Keratinocyte (primary cell): ENCODE measurements around the gene CYP19A1. TPM values are rescaled to one million over a fixed set of nuclear protein-coding genes. Genes with fewer than 3 reads are reported as not detected.

Experiments used
- DNase-seq: peaks from one replicate; pipeline ENCODE4 v3.0.0-alpha.2; 2011; ENCODE audit warnings: low read depth, missing footprints, low spot score
- FAIRE-seq: peaks from 2 replicates; lab custom pipeline; 2011; peaks lifted over from hg19 to GRCh38; lab: Jason Lieb, UNC
- H2AFZ ChIP-seq: 2 replicates; pipeline ENCODE4 v1.6.0; 2012; ENCODE audit warnings: low read length, control low read depth, inconsistent platforms; ENCODE audit not compliant: control insufficient read depth
- H3K27ac ChIP-seq: 2 replicates; pipeline ENCODE4 v1.5.1; 2011; ENCODE audit warnings: low read length; ENCODE audit not compliant: control insufficient read depth, insufficient read depth
- H3K27me3 ChIP-seq: 3 replicates; pipeline ENCODE4 v1.6.0; 2011; ENCODE audit warnings: low read length; ENCODE audit not compliant: control insufficient read depth, insufficient read depth; ENCODE audit errors: extremely low read depth
- H3K36me3 ChIP-seq, 2 experiments: 2 replicates in 1 of 2; 3 replicates in 1 of 2; pipeline ENCODE4 v1.5.1; 2011; ENCODE audit warnings: low read length in 2 of 2, mild to moderate bottlenecking in 1 of 2; ENCODE audit not compliant: control insufficient read depth in 2 of 2, insufficient read depth in 2 of 2; ENCODE audit errors: extremely low read depth in 1 of 2
- H3K4me1 ChIP-seq: 3 replicates; pipeline ENCODE4 v1.5.1; 2011; ENCODE audit warnings: low read length; ENCODE audit not compliant: control insufficient read depth, insufficient read depth; ENCODE audit errors: extremely low read depth
- H3K4me2 ChIP-seq: 3 replicates; pipeline ENCODE4 v1.6.0; 2011; ENCODE audit warnings: low read depth, low read length; ENCODE audit not compliant: control insufficient read depth, insufficient read depth; ENCODE audit errors: extremely low read depth
- H3K4me3 ChIP-seq, 3 experiments: fragments of 200-600 bp in 1 of 3; sonication (generic) in 1 of 3; 2 replicates in 2 of 3; 3 replicates in 1 of 3; pipeline ENCODE4 v1.5.1; 2011 to 2016; ENCODE audit warnings: low read length in 3 of 3, mild to moderate bottlenecking in 3 of 3, control low read depth in 2 of 3, inconsistent platforms in 1 of 3, low read depth in 1 of 3, mixed read lengths in 1 of 3, mixed run types in 1 of 3, moderate library complexity in 1 of 3; ENCODE audit not compliant: control insufficient read depth in 2 of 3, insufficient read depth in 2 of 3; ENCODE audit errors: extremely low read depth in 1 of 3
- H3K79me2 ChIP-seq: 2 replicates; pipeline ENCODE4 v1.6.0; 2012; ENCODE audit warnings: low read length; ENCODE audit not compliant: control insufficient read depth, insufficient read depth
- H3K9ac ChIP-seq: 3 replicates; pipeline ENCODE4 v1.6.0; 2011; ENCODE audit warnings: low read length; ENCODE audit not compliant: control insufficient read depth, insufficient read depth; ENCODE audit errors: extremely low read depth
- H3K9me1 ChIP-seq: 3 replicates; pipeline ENCODE4 v1.6.0; 2011; ENCODE audit warnings: low read length; ENCODE audit not compliant: control insufficient read depth, insufficient read depth; ENCODE audit errors: extremely low read depth
- H3K9me3 ChIP-seq: 2 replicates; pipeline ENCODE4 v1.5.1; 2012; ENCODE audit warnings: low read depth, low read length; ENCODE audit not compliant: control insufficient read depth
- H4K20me1 ChIP-seq: 3 replicates; pipeline ENCODE4 v1.6.0; 2011; ENCODE audit warnings: low read length; ENCODE audit not compliant: control insufficient read depth, insufficient read depth; ENCODE audit errors: extremely low read depth
- CTCF ChIP-seq, 3 experiments: IDR thresholded peaks in 1 of 3; conservative IDR thresholded peaks in 1 of 3; optimal IDR thresholded peaks in 1 of 3; 2 replicates in 2 of 3; 3 replicates in 1 of 3; pipeline versions ENCODE3 to v1.5.1; 2011; ENCODE audit warnings: low read length in 3 of 3, mild to moderate bottlenecking in 3 of 3, moderate library complexity in 2 of 3, control low read depth in 1 of 3, inconsistent platforms in 1 of 3; ENCODE audit not compliant: insufficient read depth in 2 of 3; ENCODE audit errors: extremely low read depth in 1 of 3
- EZH2 ChIP-seq: IDR thresholded peaks from one replicate; pipeline ENCODE4 v1.6.1; 2012; ENCODE audit warnings: inconsistent platforms, mild to moderate bottlenecking, low read length, moderate library complexity
- dilution Hi-C: fragments of 300-500 bp; cut with MboI; formaldehyde crosslinking; loops from one replicate; pipeline ENCODE4 v1.7.0; 2020; ENCODE audit warnings: low sequenced_read_pairs; ENCODE audit not compliant: extremely low pct_ligation_motif_present
- polyA plus RNA-seq, 5 experiments: library from polyadenylated mRNA; depleted of rRNA in 3 of 5; stranded (reverse) in 3 of 5; stranded (forward) in 1 of 5; unstranded in 1 of 5; fragments of >200 nt; gene quantifications; 1 replicate in 1 of 5; 2 replicates in 3 of 5; 3 replicates in 1 of 5; pipeline versions ENCODE4 v1.2.1 to v1.2.3, GENCODE V29; 2011 to 2012; ENCODE audit warnings: missing spikeins in 2 of 5, low read depth in 1 of 5, low replicate concordance in 1 of 5

Gene CYP19A1
- polyA plus RNA-seq, 1 donor (not counting 4 experiments of a cell fraction or from before 2014, with no cell fraction given) = not detected

DNA sequence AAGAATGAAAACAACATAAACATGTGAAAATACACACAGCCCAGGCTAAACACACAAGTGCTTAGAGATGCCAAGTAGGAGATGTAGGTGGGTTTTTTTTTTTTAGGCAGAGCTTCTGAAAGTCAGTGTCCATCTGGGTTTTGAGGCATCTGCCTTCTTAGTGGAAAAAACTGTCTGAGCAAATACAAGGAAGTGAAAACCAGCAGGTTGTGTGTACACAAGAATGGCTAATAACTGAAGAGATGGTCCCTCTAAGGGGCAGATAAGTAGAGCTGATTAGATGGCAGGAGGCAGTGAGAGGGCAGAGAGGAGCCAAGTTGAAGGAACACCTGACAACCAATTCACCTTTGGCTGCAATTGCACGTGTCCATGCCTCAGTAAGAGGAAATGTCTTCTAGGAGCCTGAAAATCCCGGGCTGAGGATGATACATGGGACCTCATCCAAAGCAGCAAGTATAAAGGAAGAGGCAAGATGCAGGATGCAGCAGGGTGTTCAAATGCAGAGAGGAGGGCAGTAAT, 34.9 kb downstream of the CYP19A1 start:
- H3K36me3 ChIP-seq = no peaks in the 10 kb centered on the region
- DNase-seq = no peak
- dilution Hi-C loops = no loop called here
- no peaks in the 10 kb centered on the region for H3K9me1 ChIP-seq
- TF ChIP-seq EZH2 (no peak), CTCF (optimal IDR thresholded peaks at IDR 0.05 in 1 of 3, IDR thresholded peaks at IDR 0.05 in 1 of 3, conservative IDR thresholded peaks at IDR 0.05 in 1 of 3; ENCODE audit: extremely low read depth in 1 of 3, insufficient read depth in 2 of 3, low read length in 3 of 3) (no peak)
- no peak overlapping the region for H2AFZ ChIP-seq
- H3K4me3 ChIP-seq = no peak overlapping the region
- no peak overlapping the region for H3K9ac ChIP-seq
- no peaks in the 10 kb centered on the region for H3K9me3 ChIP-seq
- no peaks in the 10 kb centered on the region for H4K20me1 ChIP-seq
- no peak for FAIRE-seq
- H3K27me3 ChIP-seq = peaks cover 8% of the 10 kb centered on the region
- no peaks in the 10 kb centered on the region for H3K4me1 ChIP-seq
- H3K4me2 ChIP-seq = no peak overlapping the region
- no peaks in the 10 kb centered on the region for H3K79me2 ChIP-seq
- no peak overlapping the region for H3K27ac ChIP-seq

DNA sequence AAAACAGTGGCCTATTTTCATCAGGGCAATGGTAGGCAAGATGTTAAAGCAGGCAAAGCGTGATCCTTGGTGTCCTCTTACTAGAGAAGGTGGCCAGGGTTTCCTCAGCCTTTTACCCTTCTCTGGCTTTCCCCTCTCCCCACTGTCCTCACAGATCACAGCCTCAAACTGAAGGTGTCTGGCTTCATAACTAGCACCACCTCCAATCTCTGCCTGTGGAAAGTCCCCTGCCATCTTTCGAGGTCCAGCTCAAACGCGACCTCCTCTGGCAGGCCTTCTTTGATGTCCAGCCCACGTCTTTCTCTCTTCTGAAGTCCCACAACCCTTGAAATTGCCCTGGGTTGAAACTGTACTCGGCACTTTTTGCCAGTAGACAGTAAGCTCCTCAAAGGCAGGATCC, 35.9 kb downstream of the CYP19A1 start:
- Histone ChIP-seq H3K27ac (no peak overlapping the region), H3K9ac (no peak overlapping the region), H2AFZ (no peak overlapping the region), H3K79me2 (no peaks in the 10 kb centered on the region), H3K4me1 (no peaks in the 10 kb centered on the region), H3K27me3 (peaks cover 10% of the 10 kb centered on the region), H3K36me3 (no peaks in the 10 kb centered on the region), H3K9me1 (no peaks in the 10 kb centered on the region), H4K20me1 (no peaks in the 10 kb centered on the region), H3K4me2 (no peak overlapping the region), H3K9me3 (no peaks in the 10 kb centered on the region), H3K4me3 (no peak overlapping the region)
- FAIRE-seq (no peak), DNase-seq (no peak)
- TF ChIP-seq CTCF (optimal IDR thresholded peaks at IDR 0.05 in 1 of 3, IDR thresholded peaks at IDR 0.05 in 1 of 3, conservative IDR thresholded peaks at IDR 0.05 in 1 of 3; ENCODE audit: extremely low read depth in 1 of 3, insufficient read depth in 2 of 3, low read length in 3 of 3) (no peak), EZH2 (no peak)
- dilution Hi-C loops = no loop called here
